GM21447 (cell line): ENCODE results near the gene GPRC6A.
"Not testable (repeated sequence)": the region's sequence is repeated elsewhere in the genome, so short reads cannot be mapped to it uniquely, and the experiment has no call there.

ENCODE experiments used
- ATAC-seq: cut with Tn5 transposase; IDR thresholded peaks from one replicate; pipeline ENCODE4 v1.9.1; 2021; ENCODE audit not compliant: unreplicated experiment

GPRC6A gene, protein sequence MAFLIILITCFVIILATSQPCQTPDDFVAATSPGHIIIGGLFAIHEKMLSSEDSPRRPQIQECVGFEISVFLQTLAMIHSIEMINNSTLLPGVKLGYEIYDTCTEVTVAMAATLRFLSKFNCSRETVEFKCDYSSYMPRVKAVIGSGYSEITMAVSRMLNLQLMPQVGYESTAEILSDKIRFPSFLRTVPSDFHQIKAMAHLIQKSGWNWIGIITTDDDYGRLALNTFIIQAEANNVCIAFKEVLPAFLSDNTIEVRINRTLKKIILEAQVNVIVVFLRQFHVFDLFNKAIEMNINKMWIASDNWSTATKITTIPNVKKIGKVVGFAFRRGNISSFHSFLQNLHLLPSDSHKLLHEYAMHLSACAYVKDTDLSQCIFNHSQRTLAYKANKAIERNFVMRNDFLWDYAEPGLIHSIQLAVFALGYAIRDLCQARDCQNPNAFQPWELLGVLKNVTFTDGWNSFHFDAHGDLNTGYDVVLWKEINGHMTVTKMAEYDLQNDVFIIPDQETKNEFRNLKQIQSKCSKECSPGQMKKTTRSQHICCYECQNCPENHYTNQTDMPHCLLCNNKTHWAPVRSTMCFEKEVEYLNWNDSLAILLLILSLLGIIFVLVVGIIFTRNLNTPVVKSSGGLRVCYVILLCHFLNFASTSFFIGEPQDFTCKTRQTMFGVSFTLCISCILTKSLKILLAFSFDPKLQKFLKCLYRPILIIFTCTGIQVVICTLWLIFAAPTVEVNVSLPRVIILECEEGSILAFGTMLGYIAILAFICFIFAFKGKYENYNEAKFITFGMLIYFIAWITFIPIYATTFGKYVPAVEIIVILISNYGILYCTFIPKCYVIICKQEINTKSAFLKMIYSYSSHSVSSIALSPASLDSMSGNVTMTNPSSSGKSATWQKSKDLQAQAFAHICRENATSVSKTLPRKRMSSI

GRCh38 chr6:116828983-116829382 lies at the start of gene GPRC6A:
Gene GPRC6A (minus strand): TSS chr6:116829083. CDS start chr6:116829013, 70 bp downstream.
- no peak for ATAC-seq

DNA sequence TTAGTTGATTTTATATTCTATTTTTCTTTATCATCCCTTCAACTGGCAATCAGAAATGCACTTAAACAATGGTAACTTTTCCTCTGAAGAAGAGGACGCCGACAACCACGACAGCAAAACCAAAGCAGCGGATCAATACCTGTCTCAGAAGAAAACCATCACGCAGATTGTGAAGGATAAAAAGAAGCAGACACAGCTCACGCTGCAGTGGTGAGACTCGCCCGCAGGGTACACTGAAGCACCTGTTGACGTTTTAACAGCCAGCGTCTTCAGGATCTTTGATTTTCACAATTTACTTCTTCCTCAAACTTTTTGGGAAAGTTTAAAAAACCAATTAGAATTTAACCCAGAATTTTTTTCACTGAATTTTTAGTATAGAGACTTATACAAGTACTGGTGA lies 48.9 kb upstream of the GPRC6A start:
- ATAC-seq: no peak

DNA sequence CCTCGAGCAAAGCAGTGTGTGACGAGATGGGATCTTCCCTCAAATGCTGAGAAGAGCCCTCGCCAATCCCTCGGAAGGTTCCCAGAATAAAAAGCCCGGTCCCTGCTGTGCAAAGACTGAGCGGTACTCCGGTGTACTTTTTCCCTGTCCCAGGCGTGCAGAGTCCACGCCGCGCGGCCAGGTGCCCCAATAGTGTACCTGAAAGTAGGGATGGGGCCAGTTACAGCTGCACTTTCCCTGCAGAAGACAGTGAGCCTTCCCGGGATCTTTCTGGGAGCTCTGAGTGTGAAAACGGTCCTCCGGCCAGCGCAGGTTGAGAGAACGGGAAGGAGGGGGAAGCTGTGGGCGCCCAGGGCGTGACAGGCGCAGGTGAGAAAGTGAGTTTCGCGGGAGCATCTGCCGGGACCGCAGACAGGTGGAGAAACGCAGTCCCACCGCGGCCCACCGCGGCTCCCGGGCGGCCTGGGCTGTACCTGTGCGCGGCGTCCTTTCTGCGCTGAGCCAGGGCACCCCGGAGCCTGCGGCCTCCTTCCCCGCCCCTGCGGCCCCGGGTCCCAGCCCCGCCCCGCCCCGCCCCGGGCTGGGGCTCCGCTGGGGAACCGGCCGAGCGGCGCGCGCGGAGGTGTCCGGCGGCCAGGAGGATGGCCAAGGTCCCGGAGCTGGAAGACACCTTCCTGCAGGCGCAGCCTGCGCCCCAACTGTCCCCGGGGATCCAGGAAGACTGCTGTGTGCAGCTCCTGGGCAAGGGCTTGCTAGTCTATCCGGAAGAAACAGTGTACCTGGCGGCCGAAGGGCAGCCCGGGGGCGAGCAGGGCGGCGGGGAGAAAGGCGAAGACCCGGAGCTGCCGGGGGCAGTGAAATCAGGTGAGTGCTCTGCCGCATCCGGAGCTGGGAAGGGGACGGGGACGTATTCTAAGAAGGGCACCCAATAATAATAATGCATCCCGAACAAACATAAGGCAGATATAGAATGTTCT lies 48.0 kb upstream of the GPRC6A start, which contains the start of gene RFX6:
TSS of gene RFX6 (plus strand) at position 608 of the 977 bp plus-strand sequence. CDS start at position 642, 34 bp downstream.
- no peak for ATAC-seq

GRCh38 chr6:116876107-116876506 lies 47.2 kb upstream of the GPRC6A start:
- no peak for ATAC-seq

GRCh38 chr6:116872771-116873170 lies 43.9 kb upstream of the GPRC6A start:
- no peak for ATAC-seq

DNA sequence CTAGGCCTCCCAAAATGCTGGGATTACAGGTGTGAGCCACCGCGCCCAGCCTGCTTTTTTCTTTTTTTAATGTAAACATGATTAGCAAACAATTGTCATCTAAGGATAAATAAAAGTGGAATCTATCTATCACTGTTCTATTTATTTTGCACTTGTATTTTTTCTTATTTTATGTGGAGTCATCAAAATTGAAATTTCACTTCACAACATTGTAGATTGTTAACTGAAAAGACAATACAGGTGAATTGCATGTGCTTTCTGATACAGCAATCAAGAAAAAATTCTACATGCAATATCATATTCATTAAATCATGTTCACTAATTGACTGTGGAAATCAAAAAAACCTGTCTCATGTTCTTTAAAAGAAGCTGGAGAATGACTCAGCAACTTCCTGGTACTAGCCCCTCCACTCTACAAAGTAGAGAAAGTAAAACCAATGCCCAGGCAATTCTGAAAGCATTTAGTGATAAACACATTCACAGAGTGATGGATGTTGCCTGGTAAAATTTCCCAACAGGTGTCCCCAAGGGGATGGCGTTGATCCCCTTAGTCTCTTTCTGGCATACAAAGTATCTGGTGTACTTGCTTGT lies 37.5 kb upstream of the GPRC6A start:
- ATAC-seq: peak; percentile 78

- no peak for ATAC-seq
Measured at GRCh38 chr6:116859264-116859663, 30.4 kb upstream of the GPRC6A start.

DNA sequence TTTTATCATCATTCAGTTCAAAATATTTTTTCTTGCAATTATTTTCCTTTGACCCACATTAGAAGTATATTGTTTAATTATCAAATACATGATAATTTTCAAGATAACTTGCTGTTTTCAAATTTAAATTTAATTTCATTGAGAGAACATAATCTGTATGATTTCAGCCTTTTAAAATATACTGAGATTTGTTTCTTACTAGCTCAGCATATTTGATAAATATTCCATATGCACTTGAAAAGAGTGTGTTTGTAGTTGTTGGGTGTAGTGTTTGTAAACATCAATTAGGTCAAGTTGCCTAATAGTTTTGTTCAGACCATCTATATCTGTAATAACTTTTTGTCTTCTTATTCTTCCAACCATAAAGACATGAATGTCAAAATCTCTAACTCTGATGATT lies 29.2 kb upstream of the GPRC6A start:
- no peak for ATAC-seq

- ATAC-seq: no peak
Measured at GRCh38 chr6:116847227-116847626, 18.3 kb upstream of the GPRC6A start.

DNA sequence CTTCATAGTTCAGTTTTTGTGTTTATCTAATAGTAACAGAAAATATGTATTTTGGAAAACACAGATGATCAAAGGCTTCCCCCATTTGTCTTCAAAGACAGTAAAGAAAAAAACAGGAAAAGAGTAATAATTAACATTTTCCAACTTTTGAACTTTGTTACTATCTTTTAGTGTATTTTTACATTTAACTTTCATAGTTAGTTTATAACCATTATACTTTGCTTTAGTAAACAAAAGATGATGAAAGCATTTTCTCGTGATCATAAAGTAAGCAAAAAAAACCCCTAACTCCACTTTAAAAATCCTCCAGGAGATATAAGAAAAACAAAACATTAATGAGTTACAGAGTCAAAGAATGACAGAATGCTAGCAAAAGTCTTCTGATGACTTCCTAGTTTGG lies 13.6 kb upstream of the GPRC6A start:
- no peak for ATAC-seq

- no peak for ATAC-seq
Measured at GRCh38 chr6:116840091-116840490, 11.2 kb upstream of the GPRC6A start.

DNA sequence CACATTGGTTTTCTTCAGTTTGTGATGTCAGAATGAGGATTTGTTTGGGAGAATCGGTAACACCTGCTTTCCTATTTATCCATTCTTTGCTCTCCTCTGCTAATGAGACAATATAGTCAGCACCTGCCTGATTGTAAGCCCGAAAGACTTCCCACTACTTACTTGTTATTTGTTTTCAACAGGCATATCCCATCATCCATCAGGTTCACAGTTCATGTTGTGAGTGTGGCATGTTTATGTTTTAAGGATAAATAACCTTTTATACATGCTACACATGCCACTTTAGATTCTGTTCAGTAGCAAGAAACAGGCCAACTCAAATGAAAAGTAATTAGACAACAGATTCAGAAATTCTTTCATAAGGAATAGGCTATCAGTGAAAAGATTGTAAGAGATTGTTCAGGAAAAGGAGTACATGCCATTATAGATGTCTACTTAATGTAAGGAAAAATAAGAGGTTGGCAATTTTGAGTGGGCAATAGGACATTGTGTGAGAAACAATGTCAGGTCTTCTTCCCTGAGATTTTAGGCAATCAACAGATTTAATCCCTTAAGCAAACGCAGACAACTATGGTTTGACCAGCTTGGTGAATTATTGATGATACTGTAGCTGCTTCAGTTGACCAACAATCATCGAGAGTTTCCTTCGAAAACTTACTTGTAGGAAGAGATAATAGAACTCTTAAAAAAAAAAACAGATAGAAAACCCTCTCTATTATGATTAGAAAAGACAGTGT lies 7.9 kb upstream of the GPRC6A start:
- no peak for ATAC-seq

- ATAC-seq: not testable (repeated sequence)
Measured at GRCh38 chr6:116834526-116834925, 5.6 kb upstream of the GPRC6A start.

- no peak for ATAC-seq
Measured at GRCh38 chr6:116827561-116828240, 1.2 kb downstream of the GPRC6A start.

- not testable (repeated sequence) for ATAC-seq
Measured at GRCh38 chr6:116816336-116816735, 12.5 kb downstream of the GPRC6A start.

- ATAC-seq: no peak
Measured at GRCh38 chr6:116812051-116812650, 16.7 kb downstream of the GPRC6A start.

DNA sequence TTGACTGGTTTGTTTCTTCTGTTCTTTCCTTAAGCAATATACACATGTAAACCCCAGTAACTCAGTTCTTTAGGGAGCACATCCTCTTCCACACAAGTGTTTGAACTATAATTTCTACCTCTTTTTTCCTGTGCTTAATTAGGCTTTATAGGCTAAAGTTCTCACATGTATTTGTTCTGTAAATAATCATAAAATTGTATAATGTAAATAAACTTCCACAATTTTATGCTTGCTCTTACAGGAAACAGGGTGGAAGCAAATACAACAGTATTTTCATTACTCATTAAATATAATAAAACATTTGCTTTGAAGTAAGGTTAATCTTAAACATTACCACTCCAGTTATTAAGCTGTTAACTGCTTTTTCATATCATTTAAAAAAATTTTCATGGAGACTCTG lies 26.9 kb downstream of the GPRC6A start:
- no peak for ATAC-seq

DNA sequence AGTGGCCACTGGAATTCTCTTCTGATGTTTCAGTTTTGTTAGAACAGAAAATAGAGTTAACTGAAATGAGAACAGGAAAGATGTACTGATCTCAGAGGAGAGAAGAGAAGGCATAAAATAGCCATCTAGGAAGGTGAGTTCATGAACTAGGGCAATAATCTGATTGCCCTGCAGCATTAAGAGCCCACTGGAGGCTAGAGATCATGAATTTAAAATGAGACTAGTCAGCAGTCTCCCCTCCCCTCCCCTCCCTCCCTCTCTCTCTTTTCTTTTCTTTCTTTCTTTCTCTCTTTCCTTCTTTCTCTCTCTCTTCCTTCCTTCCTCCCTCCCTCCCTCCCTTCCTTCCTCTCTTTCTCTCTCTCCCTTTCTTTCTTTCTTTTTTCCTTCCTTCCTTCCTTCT lies 28.9 kb downstream of the GPRC6A start:
- ATAC-seq: no peak

DNA sequence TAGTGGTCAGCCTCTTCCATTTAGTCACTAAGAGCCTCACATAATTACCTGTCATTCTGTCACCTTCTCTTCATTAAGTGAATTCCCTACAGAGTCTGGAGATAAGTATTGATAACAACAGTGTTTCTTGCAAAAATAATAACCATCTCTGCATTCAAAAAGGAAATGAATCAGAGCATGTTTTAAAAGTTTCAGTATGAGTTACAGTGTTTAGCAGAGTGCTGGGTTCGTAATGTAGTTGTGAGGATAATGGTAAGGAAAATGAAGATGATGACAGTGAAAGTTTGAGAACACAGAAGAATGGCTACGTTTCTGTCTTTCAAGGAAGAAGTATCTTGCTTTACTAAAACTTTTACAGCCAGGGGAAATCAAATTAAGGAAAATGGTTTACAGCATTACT lies 31.3 kb downstream of the GPRC6A start:
- ATAC-seq: no peak
